ENCODE measurements around the gene TSC22D2.

DNA sequence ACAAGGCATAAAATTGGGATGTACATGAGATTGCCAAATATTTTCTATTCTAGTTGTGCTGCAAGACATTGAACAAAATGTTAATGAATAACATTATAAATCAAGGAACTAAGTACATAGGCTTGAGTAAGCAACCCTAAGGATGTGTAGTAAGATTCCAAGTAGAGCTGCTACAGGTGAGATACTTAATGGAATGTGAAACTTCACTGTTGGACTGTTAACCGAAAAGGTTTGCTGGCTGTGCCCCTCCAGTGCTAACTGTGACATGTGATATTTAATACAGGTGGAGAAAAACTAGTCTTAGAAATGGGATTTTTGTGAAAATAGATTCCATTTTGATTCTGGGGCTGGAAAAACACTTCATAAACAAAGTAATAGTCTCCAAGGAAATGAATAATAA lies 52.4 kb downstream of the TSC22D2 start:
- TF ChIP-seq, protein P1, sequence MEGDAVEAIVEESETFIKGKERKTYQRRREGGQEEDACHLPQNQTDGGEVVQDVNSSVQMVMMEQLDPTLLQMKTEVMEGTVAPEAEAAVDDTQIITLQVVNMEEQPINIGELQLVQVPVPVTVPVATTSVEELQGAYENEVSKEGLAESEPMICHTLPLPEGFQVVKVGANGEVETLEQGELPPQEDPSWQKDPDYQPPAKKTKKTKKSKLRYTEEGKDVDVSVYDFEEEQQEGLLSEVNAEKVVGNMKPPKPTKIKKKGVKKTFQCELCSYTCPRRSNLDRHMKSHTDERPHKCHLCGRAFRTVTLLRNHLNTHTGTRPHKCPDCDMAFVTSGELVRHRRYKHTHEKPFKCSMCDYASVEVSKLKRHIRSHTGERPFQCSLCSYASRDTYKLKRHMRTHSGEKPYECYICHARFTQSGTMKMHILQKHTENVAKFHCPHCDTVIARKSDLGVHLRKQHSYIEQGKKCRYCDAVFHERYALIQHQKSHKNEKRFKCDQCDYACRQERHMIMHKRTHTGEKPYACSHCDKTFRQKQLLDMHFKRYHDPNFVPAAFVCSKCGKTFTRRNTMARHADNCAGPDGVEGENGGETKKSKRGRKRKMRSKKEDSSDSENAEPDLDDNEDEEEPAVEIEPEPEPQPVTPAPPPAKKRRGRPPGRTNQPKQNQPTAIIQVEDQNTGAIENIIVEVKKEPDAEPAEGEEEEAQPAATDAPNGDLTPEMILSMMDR (IDR thresholded peaks at IDR 0.05), result no peak
- no peak for TF ChIP-seq POLR2A (IDR thresholded peaks at IDR 0.05)
